Measurements from ENCODE around the gene RAB4B.
"Not testable (repeated sequence)": the region's sequence is repeated elsewhere in the genome, so short reads cannot be mapped to it uniquely, and the experiment has no call there.

Gene RAB4B

DNA sequence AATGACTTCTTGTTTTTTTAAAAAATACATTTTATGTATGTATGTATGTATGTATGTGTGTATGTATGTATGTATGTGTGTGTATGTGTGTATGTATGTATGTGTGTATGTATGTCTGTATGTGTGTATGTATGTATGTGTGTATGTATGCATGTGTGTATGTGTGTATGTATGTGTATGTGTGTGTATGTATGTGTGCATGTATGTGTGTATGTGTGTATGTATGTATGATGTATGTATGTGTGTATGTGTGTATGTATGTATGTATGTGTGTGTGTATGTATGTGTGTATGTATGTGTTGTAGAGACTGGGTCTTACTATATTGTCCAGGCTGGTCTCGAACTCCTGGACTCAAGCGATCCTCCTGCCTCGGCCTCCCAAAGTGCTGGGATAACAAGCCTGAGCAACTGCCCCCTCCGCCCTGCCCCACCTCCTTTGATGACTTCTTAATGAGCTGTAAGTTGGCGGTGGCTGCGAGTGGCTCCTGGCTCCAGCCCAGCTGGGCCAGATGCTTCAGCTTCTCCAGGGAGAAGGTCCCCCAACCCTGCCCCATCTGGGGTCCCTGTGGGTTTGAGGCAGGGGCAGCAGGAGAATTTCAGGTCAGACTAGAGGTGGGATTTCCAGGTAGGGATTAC lies 47.5 kb downstream of the RAB4B start:
- DNase-seq: not testable (repeated sequence)

DNA sequence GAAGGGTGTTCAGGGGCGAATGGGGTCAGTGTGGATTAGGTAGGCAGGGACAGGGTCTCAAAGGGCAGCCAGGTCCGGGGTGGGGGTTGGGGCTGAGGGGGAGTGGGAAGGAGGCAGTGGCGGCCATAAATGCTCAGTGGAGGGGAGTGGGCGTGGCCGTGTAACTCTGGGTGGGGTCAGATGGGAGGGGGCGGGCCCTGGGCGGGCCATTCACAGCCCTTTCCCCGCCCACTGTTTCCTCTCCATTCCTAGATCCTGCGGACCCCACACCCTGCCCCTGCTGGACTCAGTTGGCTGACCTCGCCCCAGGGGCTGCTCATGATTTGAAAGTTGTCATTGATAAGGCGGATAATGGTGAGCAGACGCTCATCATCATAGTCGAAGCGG lies 48.3 kb downstream of the RAB4B start:
- not testable (repeated sequence) for DNase-seq

DNA sequence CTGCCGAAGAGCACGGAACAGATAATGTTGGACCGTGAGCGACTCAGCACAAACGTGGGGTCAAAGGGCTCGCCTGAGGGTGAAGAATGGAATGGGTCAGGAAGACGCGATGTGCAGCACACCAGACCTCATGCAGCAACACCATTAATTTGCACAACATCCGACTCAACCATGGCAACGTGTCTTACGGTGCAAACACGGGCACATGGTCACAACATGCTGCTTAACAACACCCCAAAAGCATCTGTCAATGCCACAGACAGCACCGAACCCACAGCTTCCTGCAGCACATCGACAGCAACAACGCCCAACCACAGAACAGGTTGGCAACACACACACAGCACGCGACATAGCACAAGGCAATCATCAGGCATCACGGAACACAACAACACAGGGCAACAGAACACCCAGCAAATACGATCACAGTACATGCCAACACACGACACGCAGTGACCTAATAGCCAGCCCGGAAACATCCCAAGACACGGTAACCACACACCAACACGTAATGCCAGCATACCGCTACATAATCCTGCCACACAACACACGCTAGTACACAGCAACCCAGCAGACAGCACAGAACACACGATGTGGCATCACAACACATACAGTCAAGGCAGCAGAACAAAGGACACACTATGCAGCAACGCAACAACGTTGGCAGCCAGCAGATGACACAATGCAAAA lies 48.8 kb downstream of the RAB4B start:
- not testable (repeated sequence) for DNase-seq

DNA sequence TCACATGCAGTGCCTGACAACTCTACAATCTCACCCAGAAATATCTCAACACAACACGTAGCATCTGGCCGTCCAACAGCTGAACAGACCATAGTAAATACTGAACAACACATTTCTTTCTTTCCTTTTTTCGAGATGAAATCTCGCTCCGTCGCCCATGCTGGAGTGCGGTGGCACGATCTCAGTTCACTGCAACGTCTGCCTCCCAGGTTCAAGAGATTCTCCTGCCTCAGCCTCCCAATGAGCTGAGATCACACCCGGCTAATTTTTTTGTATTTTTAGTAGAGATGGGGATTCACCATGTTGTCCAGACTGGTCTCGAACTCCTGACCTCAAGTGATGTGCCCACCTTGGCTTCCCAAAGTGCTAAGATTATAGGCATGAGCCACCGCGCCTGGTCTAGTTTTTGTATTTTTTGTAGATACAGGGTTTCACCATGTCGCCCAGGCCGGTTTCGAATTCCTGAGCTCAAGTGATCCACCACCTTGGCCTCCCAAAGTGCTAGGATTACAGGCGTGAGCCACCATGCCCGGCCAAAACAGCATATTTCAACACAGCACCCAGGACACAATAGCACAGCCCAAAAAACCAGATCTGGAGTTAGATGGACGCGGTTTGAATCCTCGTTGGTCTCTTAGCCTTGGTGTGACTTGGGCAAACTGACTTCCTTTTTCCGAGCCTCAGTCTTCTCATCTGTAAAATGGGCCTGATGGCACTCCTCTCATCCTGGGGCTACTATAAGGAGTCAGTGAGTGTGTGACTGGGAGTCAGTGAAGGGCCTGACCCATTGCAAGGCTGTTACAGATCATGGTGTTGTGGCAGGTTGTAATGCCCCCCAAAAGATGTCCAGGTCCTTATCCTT lies 49.6 kb downstream of the RAB4B start:
- DNase-seq: no peak

DNA sequence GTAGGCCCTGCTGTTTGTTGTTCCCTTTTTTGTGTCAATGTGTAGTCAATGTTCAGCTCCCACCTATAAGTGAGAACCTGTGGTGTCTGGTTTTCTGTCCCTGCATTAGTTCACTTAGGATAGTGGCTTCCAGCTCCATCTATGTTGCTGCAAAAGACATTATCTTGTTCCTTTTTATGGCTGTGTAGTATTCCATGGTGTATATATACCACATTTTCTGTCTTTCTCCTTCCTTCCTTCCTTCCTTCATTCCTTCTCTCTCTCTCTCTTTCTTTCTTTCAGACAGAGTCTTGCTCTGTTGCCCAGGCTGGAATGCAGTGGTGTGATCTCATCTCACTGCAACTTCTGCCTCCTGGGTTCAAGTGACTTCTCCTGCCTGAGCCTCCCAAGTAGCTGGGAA lies 51.2 kb downstream of the RAB4B start:
- DNase-seq: no peak

DNA sequence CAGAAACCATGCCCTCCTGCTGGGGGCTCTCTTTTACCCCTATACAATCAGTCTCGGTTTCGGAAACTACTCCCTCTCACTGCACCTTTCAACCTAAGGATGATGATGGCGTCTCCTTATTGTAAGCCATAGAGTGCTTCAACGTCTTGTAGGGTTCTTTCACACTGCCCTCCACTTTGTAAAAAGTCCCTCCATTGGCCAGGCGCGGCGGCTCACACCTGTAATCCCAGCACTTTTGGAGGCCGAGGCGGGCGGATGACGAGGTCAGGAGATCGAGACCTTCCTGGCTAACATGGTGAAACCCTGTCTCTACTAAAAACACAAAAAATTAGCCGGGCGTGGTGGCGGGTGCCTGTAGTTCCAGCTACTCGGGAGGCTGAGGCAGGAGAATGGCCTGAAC lies 52.7 kb downstream of the RAB4B start:
- DNase-seq: not testable (repeated sequence)

DNA sequence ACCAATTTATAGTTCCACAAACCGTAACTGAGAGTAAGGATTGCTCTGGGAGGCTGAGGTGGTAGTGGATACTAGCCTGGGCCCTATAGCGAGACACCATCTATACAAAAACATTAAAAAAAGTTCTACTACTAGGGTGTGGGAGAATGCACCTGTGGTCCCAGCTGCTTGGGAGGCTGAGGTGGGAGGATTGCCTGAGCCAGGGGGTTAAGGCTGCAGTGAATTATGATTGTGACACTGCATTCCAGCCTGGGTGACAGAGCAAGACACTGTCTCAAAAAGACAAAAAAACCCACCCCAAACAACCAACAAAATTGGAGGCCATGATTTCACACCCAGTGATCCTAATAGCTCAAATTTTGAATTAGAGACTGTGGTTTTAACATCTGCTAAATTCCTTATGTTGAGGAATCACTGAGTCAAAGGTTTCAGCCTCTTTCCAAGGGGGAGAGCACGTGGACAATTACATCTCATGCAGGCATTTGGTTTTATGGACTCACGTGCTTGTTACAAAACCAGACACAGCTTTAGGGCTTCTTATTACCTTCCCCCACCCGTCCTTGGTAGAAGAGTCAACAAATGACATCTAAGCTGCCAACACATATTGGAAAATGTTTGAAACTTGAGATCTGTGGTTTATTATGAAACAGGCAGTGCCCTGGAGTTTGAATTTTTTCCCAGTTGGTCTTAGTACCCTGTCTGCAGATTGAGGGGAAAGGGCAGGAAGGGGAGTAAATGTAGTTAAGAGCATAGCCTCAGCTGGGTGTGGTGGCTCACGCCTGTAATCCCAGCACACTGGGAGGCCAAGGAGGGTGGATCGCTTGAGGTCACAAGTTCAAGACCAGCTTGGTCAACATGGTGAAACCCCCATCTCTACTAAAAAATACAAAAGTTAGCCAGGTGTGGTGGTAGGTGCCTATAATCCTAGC lies 53.7 kb downstream of the RAB4B start:
- DNase-seq: no peak

DNA sequence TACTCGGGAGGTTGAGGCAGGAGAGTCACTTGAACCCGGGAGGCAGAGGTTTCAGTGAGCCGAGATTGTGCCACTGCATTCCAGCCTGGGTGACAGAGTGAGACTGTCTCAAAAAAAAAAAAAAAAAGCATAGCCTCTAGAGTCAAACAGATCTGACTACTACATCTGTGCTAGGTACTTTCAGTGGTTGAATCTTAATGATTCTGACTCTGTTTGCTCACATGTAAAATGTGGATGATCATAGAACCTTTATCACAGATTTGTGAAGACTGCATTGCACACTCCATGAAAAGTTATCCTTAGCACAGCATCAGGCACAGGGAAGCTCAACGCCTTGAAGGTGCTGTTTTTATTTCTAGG lies 54.4 kb downstream of the RAB4B start:
- not testable (repeated sequence) for DNase-seq

DNA sequence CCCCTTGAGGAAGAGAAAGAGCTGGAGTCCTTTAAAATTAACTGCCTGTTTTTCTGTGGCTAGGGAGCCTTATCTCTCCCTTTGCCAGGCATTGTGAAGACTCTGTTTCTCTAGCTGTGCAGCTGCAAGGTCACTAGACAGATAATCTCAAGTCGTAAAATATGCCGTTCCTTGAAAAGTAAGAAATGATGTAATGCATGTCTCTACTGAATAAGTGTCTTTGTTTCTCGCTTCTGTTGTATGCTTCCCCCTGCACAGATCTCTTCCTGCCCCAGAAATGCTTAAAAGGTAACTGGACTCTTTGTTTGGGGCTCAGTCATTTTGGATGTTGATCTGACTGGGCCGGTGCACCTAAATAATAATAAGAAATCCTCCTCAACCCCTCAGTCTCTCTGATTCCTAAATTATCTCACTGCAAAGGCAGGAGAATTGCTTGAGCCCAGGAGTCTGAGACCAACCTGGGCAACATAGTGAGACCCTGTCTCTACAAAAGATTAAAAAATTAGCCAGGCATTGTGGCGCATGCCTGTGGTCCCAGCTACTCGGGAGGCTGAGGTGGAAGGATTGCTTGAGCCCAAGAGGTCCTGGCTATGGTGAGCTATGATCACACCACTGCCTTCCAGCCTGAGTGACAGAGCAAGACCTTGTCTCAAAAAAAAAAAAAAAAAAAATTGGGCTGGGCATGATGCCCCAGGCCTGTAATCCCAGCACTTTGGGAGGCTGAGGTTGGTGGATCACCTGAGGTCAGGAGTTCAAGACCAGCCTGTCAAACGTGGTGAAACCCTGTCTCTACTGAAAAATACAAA lies 55.9 kb downstream of the RAB4B start:
- not testable (repeated sequence) for DNase-seq

DNA sequence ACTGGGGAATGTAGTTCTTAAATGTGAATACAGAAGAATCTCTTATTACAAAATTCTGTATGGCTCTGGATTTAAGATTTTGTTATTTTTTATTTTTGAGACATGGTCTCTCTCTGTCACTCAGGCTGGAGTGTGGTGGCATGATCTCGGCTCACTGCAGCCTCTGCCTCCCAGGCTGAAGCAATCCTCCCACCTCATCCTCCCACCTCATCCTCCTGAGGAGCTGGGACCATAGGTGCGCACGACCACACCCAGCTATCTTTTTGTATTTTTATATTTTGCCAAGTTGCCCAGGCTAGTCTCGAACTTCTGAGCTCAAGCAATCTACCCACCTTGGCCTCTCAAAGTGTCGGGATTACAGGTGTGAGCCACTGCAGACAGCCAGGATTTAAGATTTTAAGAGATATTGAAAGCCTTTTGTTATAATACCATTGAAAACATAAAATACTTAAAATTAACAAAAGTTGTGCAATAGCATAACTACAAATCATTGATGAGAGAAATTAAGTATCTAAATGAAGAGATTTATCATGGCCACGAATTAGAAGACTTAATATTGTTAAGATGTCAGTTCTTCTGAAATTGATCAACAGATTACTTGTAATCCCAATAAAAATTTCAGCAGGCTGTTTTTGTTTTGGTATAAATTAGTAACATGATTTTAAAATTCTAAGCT lies 58.8 kb downstream of the RAB4B start:
- no peak for DNase-seq

DNA sequence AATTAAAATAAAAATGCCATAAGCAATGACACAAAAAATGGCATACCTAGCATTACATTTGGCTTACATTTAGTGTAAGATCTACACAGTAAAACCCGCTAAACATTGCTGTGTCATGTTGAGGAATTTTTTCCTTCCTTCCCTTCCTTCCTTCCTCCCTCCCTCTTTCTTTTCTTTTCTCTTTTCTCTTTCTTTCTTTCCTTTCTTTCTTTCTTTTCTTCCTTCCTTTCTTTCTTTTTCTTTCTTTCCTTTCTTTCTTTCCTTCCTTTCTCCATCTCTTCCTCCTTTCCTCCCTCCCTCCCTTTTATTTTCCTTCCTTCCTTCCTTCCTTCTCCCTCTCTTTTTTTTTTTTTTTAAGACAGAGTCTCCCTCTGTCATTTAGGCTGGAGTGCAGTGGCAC lies 60.4 kb downstream of the RAB4B start:
- DNase-seq: not testable (repeated sequence)

DNA sequence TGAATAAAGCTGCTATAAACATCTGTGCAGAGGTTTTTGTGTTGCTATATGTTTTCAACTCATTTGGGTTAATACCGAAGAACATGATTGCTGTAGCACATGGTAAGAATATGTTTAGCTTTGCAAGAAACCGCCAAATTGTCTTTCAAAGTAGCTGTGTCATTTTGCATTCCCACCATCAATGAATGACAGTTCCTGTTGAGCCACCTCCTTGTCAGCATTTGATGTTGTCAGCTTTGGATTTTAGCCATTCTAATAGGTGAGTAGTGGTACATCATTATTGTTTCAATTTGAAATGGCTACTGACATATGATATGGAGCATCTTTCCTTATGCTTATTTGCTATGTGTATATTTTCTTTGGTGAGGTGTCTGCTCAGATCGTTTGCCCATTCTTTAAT lies 64.0 kb downstream of the RAB4B start:
- DNase-seq: not testable (repeated sequence)

DNA sequence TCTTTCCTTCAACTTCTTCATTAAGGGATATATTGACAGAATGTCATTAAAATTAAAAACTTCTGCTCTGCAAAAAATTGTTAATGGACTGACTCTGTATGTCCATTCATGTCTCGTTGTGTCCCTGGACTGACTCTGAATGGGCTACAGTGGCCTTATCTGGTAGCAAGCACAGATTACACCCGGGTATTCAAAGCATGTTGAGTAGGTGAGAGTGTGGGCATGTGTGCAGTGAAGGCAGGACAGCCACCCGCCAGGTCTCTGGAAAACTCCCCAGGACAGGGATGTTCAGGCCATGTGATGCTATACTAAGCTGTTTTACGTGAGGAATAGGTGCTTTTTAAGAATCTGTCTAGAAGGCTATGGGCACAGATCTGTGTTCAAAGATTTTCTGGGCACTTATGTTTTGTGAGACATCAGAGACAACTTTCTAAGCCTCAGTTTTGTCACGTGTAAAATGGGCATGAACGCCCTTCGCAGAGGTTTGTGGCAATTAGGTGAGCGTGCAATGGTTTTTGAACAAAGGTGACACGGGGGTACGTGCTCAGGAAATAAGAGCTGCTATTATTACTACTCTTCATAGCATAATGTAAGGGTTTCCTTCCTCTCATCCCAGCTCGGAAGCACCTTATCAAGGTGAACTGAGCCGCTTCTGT lies 65.1 kb downstream of the RAB4B start:
- not testable (repeated sequence) for DNase-seq

DNA sequence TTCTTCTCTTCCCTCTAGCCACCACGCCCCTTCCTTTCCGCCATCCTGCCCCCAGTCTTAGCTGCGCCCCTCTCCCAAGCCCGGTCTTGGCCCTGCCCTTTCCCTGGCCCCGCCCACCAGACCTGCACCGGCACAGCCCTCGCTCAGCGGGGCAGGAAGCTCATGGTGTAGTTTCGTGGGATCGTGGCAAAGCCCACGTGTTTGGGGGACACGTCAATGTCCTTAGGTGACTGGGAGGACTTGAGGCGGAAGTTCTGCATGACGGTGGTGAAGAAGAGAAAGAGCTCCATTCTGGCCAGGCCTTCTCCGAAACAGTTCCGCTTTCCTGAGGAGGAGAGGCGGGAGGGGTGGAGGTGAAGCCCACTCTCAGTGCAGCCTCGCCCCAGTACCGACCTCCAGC lies 65.6 kb downstream of the RAB4B start:
- DNase-seq: not testable (repeated sequence)
